K562 (cell line): ENCODE measurements around the gene DCAF4L1. TPM values are rescaled to one million over a fixed set of nuclear protein-coding genes. Genes with fewer than 3 reads are reported as not detected.

Source experiments
- BCL6 ChIP-seq: fragments of 250-450 bp; sonication (Bioruptor Pico); IDR thresholded peaks from 2 replicates; pipeline ENCODE4 v1.4.0; 2020
- CBX8 ChIP-seq: fragments of 200-600 bp; sonication (generic); IDR thresholded peaks from 2 replicates; pipeline ENCODE4 v1.6.1; 2012; ENCODE audit warnings: borderline replicate concordance, mixed run types, low read depth, mild to moderate bottlenecking, moderate library complexity, mixed read lengths, low read length, control low read depth, inconsistent platforms; ENCODE audit not compliant: poor library complexity, severe bottlenecking; ENCODE audit errors: extremely low read depth
- ELF1 ChIP-seq: fragments of 200-800 bp; sonication (Bioruptor generic); IDR thresholded peaks from 2 replicates; pipeline ENCODE4 v1.6.1; 2016; ENCODE audit warnings: missing genetic modification characterization, missing compliant biosample characterization
- GATAD2B ChIP-seq: fragments of 450-650 bp; IDR thresholded peaks from 2 replicates; pipeline ENCODE4 v1.6.1; 2017; ENCODE audit warnings: mild to moderate bottlenecking, borderline replicate concordance
- JUNB ChIP-seq: fragments of 450-650 bp; formaldehyde crosslinking; conservative IDR thresholded peaks from 2 replicates; pipeline ENCODE4 v1.4.0; 2020; ENCODE audit warnings: mild to moderate bottlenecking
- MITF ChIP-seq: IDR thresholded peaks from 2 replicates; pipeline ENCODE4 v1.6.1; 2014; ENCODE audit warnings: antibody characterized with exemption
- MXD1 ChIP-seq: fragments of 250-450 bp; sonication (Bioruptor Pico); IDR thresholded peaks from 2 replicates; pipeline ENCODE4 v1.8.0; 2021; ENCODE audit warnings: borderline replicate concordance, mild to moderate bottlenecking, moderate library complexity; ENCODE audit not compliant: poor library complexity, severe bottlenecking
- MYNN ChIP-seq, 2 experiments: sonication (generic); formaldehyde crosslinking in 1 of 2; IDR thresholded peaks; 2 replicates each; pipeline versions ENCODE4 v1.5.0 to v1.6.1; 2016 to 2020; ENCODE audit warnings: antibody characterized with exemption in 1 of 2, missing genetic modification reagents in 1 of 2
- PCBP2 ChIP-seq: fragments of 200-400 bp; formaldehyde crosslinking; IDR thresholded peaks from 2 replicates; pipeline ENCODE4 v1.6.1; 2018; ENCODE audit warnings: low read length, low read depth, mild to moderate bottlenecking, moderate library complexity; ENCODE audit not compliant: poor library complexity, severe bottlenecking
- RBM39 ChIP-seq: fragments of 200-400 bp; formaldehyde crosslinking; optimal IDR thresholded peaks from 2 replicates; pipeline ENCODE3; 2018; ENCODE audit warnings: low read depth, low read length
- SPI1 ChIP-seq: IDR thresholded peaks from 2 replicates; pipeline ENCODE4 v1.6.1; 2011; ENCODE audit warnings: low read depth, low read length, control low read depth, borderline replicate concordance
- TBP ChIP-seq: optimal IDR thresholded peaks from 2 replicates; pipeline ENCODE3; 2011; ENCODE audit warnings: low read depth, low read length, improper control_type of control experiment
- ZNF232 ChIP-seq: sonication (generic); formaldehyde crosslinking; IDR thresholded peaks from 2 replicates; pipeline ENCODE4 v1.8.0; 2022; ENCODE audit warnings: mild to moderate bottlenecking, missing genetic modification reagents
- ZNF407 ChIP-seq: fragments of 450-650 bp; IDR thresholded peaks from 2 replicates; pipeline ENCODE4 v1.6.1; 2016; ENCODE audit warnings: low read depth
- ZNF785 ChIP-seq: fragments of 250-450 bp; sonication (Bioruptor Pico); IDR thresholded peaks from 2 replicates; pipeline ENCODE4 v1.4.0; 2020; ENCODE audit warnings: mild to moderate bottlenecking
- polyA plus RNA-seq, 8 experiments: library from polyadenylated mRNA; depleted of rRNA in 4 of 8; stranded (reverse) in 5 of 8; unstranded in 3 of 8; fragments of >200 nt; fragmentation: Nextera tagmentation in 2 of 8; fragmentation: Illumina TruSeq in 1 of 8; extraction: Ambion mirVana in 2 of 8; extraction: Trizol in 1 of 8; gene quantifications; 2 replicates each; pipeline versions ENCODE4 v1.2.1 to v1.2.3, GENCODE V29; 2011 to 2014; ENCODE audit warnings: inconsistent platforms in 1 of 8, missing spikeins in 1 of 8
- total RNA-seq, 7 experiments: library from RNA; depleted of rRNA in 6 of 7; stranded (reverse); fragments of >200 nt in 6 of 7; fragmentation: Illumina TruSeq in 2 of 7; extraction: Trizol in 2 of 7; gene quantifications; 2 replicates each; pipeline versions ENCODE4 v1.2.1 to v1.2.3, GENCODE V29; 2011 to 2021; ENCODE audit warnings: low replicate concordance in 1 of 7

DCAF4L1 gene
- total and polyA plus RNA-seq, 9 of the 15 experiments (the other 6 are each of a cell fraction or from before 2014, with no cell fraction given) = 0.17 to 0.64 (median 0.36) TPM

GRCh38 chr4:41990365-41991111 is 9.0 kb downstream of the DCAF4L1 start, which contains the start of gene SLC30A9 (continued):
- TF ChIP-seq ZNF407 = no peak
- no peak for TF ChIP-seq ZNF232 (CRISPR knock-in tag)
- no peak for TF ChIP-seq MXD1
- no peak for TF ChIP-seq GATAD2B
- TF ChIP-seq CBX8 = no peak
- peak; percentile 49; the same call in 1 of the 2 replicates for TF ChIP-seq JUNB (CRISPR knock-in tag)
- TF ChIP-seq BCL6 (CRISPR knock-in tag) = no peak
- TF ChIP-seq PCBP2 = no peak
- no peak for TF ChIP-seq MYNN (IDR thresholded peaks at IDR 0.05)
- TF ChIP-seq MYNN (CRISPR knock-in tag; IDR thresholded peaks at IDR 0.05) = no peak
- peak; percentile 88 for TF ChIP-seq RBM39
- peak; percentile 39; the same call in 1 of the 2 replicates for TF ChIP-seq SPI1
- TF ChIP-seq ZNF785 = no peak
- TF ChIP-seq TBP = peak; percentile 87
- TF ChIP-seq MITF = no peak
- peak; percentile 83 for TF ChIP-seq ELF1
